ENCODE data around the gene LCE2D. TPM values are rescaled to one million over a fixed set of nuclear protein-coding genes. Genes with fewer than 3 reads are reported as not detected.

Gene LCE2D, protein sequence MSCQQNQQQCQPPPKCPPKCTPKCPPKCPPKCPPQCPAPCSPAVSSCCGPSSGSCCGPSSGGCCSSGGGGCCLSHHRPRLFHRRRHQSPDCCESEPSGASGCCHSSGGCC
- total RNA-seq = not detected
- polyA plus RNA-seq (ENCODE audit: insufficient read length in 2 of 2) = not detected
- long read RNA-seq, donor 1 = 0 reads
- long read RNA-seq, donor 2 = 0 reads
- long read RNA-seq, donor 3 = 0 reads
- long read RNA-seq, donor 4 = 0 reads

DNA sequence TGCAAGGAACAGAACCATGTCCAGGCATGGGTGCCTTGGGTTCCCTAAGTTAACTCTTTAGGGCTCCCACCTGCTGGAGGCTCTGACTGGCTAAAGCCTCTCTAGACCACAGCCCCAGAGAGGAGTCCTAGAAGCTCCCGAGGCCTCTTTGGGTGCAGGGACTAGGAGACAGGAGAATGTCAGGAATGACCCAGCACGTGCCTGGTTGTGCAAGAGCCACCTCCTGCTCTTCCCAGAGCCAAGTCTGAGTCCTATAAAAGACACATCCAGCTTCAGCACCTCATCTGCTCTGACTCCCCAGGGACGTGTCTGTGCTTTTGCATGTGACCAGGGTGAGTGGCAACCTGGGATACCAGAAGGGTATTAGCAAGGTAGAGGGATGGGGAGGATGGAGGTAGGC, at the start of gene LCE2D:
TSS of gene LCE2D (plus strand) at position 283 of the 400 bp plus-strand sequence. CDS start 726 bp downstream, outside the sequence.
- H3K36me3 ChIP-seq (ENCODE audit: control insufficient read depth, insufficient read depth, low read length) = no peaks in the 10 kb centered on the region
- no peak within 1 kb of the TSS for H3K27ac ChIP-seq (ENCODE audit: low read depth, low read length)
- no peaks in the 10 kb centered on the region for H3K9me3 ChIP-seq (ENCODE audit: control insufficient read depth, insufficient read depth, low read length)
- H3K4me1 ChIP-seq (ENCODE audit: control insufficient read depth, insufficient read depth, low read length) = no peaks in the 10 kb centered on the region
- no peaks in the 10 kb centered on the region for H3K27me3 ChIP-seq (ENCODE audit: control insufficient read depth, insufficient read depth, low read length)
- 70% methylated on average over 1 of the region's 3 CpGs for WGBS (ENCODE audit: insufficient coverage)
- no peak for DNase-seq (ENCODE audit: low read depth in 4 of 6, low spot score in 6 of 6)
- no peak within 1 kb of the TSS for H3K4me3 ChIP-seq (ENCODE audit: low read depth, low read length)

DNA sequence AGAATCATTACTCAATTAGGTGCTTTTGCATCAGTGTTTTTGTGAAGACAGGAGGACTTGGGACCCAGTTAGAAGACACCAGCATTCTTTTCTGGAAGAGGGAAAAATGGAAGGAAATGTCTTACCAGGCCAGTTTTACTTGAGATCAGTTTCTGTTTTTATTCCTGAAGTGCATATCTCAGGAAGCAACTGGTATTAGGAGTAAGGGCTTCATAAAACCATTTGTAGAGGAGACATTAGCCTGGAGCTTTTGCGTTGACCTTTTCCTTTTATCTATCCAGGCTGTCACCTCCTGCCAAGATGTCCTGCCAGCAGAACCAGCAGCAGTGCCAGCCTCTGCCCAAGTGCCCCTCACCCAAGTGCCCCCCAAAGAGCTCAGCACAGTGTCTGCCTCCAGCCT, 49.7 kb upstream of the LCE2D start, which contains the start of gene LCE3B:
TSS of gene LCE3B (plus strand) at position 301 of the 400 bp plus-strand sequence. CDS start at position 301, 0 bp downstream.
- no CpG with 5 or more reads among the region's 1 CpG for WGBS (ENCODE audit: insufficient coverage)
- H3K36me3 ChIP-seq (ENCODE audit: control insufficient read depth, insufficient read depth, low read length) = no peaks in the 10 kb centered on the region

DNA sequence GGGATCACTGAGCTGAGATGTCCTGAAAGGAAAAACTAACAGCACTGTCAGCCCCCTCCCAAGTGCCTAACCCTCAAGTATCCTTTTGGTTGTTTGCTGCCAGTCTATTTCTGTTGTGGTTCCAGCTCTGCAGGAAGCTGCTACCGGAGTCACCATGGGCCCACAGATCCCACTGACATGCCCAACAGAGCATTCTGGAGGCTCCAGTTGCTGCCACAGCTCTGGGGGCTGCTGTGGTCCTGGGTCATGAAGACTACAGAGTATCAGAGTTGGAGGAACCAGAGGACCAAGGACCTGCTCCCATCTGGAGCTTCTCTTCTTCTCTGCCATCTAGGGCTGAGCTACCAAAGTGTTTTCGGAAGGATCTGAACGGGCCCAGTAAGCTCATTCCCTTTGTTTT, 41.2 kb upstream of the LCE2D start:
- H3K36me3 ChIP-seq (ENCODE audit: control insufficient read depth, insufficient read depth, low read length) = no peaks in the 10 kb centered on the region
- no peak overlapping the region for H3K4me3 ChIP-seq (ENCODE audit: low read depth, low read length)
- H3K4me1 ChIP-seq (ENCODE audit: control insufficient read depth, insufficient read depth, low read length) = no peaks in the 10 kb centered on the region
- H3K27ac ChIP-seq (ENCODE audit: low read depth, low read length) = no peak overlapping the region
- 74% methylated on average over 3 of the region's 3 CpGs for WGBS (ENCODE audit: insufficient coverage)
- H3K27me3 ChIP-seq (ENCODE audit: control insufficient read depth, insufficient read depth, low read length) = no peaks in the 10 kb centered on the region
- no peak for DNase-seq (ENCODE audit: low read depth in 4 of 6, low spot score in 6 of 6)
- peaks cover 2% of the 10 kb centered on the region for H3K9me3 ChIP-seq (ENCODE audit: control insufficient read depth, insufficient read depth, low read length)

More for the DNA sequence above, 49.7 kb upstream of the LCE2D start, which contains the start of gene LCE3B:
- no peak within 1 kb of the TSS for H3K27ac ChIP-seq (ENCODE audit: low read depth, low read length)
- no peak within 1 kb of the TSS for H3K4me3 ChIP-seq (ENCODE audit: low read depth, low read length)
- H3K4me1 ChIP-seq (ENCODE audit: control insufficient read depth, insufficient read depth, low read length) = no peaks in the 10 kb centered on the region
- no peaks in the 10 kb centered on the region for H3K27me3 ChIP-seq (ENCODE audit: control insufficient read depth, insufficient read depth, low read length)
- peaks cover 2% of the 10 kb centered on the region for H3K9me3 ChIP-seq (ENCODE audit: control insufficient read depth, insufficient read depth, low read length)
- no peak for DNase-seq (ENCODE audit: low read depth in 4 of 6, low spot score in 6 of 6)

DNA sequence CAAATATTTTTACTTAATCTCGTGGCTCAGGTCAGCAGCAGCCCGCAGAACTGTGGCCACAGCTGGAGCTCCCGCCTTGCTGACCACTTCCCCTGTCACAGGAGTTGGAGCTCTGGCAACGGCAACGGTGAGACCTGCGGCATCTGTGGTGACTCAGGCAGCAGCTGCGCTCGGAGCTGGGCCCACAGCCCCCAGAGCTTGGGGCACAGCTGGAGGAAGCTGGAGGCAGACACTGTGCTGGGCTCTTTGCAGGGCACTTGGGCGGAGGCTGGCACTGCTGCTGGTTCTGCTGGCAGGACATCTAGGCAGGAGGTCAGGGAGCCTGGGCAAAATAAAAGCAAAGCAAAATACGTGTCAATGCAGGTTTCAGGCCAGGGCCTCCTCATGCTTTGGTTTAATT, 40.4 kb upstream of the LCE2D start, which contains the start of gene LCE3A:
TSS of gene LCE3A (minus strand) at position 301 of the 400 bp plus-strand sequence. CDS start at position 301, 0 bp downstream.
- no peaks in the 10 kb centered on the region for H3K36me3 ChIP-seq (ENCODE audit: control insufficient read depth, insufficient read depth, low read length)
- H3K9me3 ChIP-seq (ENCODE audit: control insufficient read depth, insufficient read depth, low read length) = peaks cover 2% of the 10 kb centered on the region
- no peak for DNase-seq (ENCODE audit: low read depth in 4 of 6, low spot score in 6 of 6)
- H3K27me3 ChIP-seq (ENCODE audit: control insufficient read depth, insufficient read depth, low read length) = no peaks in the 10 kb centered on the region
- no peak within 1 kb of the TSS for H3K27ac ChIP-seq (ENCODE audit: low read depth, low read length)
- H3K4me1 ChIP-seq (ENCODE audit: control insufficient read depth, insufficient read depth, low read length) = no peaks in the 10 kb centered on the region
- 70% methylated on average over 10 of the region's 10 CpGs for WGBS (ENCODE audit: insufficient coverage)
- H3K4me3 ChIP-seq (ENCODE audit: low read depth, low read length) = no peak within 1 kb of the TSS

DNA sequence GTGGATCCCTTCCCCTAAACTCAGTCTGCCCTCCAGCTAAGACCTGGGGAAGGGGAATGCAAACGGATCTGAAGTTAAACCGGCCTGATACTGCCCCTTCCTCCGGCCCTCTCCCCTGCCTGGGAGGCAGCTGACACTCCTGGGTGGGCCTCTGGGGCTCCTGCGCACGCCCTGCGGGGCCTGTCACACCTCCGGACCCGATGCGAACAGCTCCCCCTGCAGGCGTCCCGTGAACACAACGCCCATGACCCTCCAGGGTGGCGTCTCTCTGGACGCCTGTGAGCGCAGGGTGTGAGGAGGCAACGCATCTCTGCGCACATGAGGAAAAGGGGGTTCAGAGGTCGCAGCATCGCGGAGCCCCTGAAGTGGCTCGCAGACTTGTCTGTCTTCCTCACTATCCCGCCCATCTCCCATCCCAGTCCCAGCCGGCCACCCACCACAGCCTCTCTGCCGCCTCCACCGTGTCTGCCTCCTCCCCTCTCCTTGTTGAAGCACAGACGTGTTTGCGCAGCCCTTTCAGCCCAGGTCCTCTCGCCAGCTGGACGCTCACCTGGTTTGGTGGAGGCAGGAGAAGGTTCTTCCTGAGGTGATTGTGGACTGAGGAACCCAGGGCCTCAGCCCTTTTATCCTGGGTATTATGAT, 39.9 kb upstream of the LCE2D start:
- DNase-seq (ENCODE audit: low read depth in 4 of 6, low spot score in 6 of 6) = no peak
- Histone ChIP-seq H3K27ac (ENCODE audit: low read depth, low read length) (no peak overlapping the region), H3K9me3 (ENCODE audit: control insufficient read depth, insufficient read depth, low read length) (no peaks in the 10 kb centered on the region), H3K4me3 (ENCODE audit: low read depth, low read length) (no peak overlapping the region), H3K27me3 (ENCODE audit: control insufficient read depth, insufficient read depth, low read length) (no peaks in the 10 kb centered on the region), H3K4me1 (ENCODE audit: control insufficient read depth, insufficient read depth, low read length) (no peaks in the 10 kb centered on the region), H3K36me3 (ENCODE audit: control insufficient read depth, insufficient read depth, low read length) (no peaks in the 10 kb centered on the region)
- 19% methylated on average over 24 of the region's 29 CpGs for WGBS (ENCODE audit: insufficient coverage)

DNA sequence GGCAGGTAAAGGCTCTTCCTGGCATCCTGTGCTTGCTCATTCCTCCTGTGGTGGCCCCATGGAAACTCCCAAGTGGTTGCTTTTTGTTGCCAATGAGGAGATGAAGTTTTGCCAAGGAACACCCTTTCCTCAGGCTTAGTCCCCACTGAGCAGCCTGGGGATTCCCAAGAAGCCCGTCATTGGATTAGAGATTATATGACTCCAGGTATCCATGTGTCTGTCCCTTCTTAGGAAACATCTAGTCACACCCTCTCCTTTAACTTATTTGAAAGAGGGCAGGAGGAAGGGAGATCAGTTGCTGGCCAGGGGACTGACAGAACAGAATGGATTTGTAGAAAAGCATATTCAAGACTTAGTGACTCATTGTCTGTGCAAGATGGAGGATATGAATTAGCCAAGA, 36.4 kb upstream of the LCE2D start:
- Histone ChIP-seq H3K27ac (ENCODE audit: low read depth, low read length) (no peak overlapping the region), H3K4me3 (ENCODE audit: low read depth, low read length) (no peak overlapping the region), H3K36me3 (ENCODE audit: control insufficient read depth, insufficient read depth, low read length) (no peaks in the 10 kb centered on the region), H3K27me3 (ENCODE audit: control insufficient read depth, insufficient read depth, low read length) (no peaks in the 10 kb centered on the region), H3K9me3 (ENCODE audit: control insufficient read depth, insufficient read depth, low read length) (peaks cover 2% of the 10 kb centered on the region), H3K4me1 (ENCODE audit: control insufficient read depth, insufficient read depth, low read length) (no peaks in the 10 kb centered on the region)
- no CpG with 5 or more reads among the region's 1 CpG for WGBS (ENCODE audit: insufficient coverage)
- no peak for DNase-seq (ENCODE audit: low read depth in 4 of 6, low spot score in 6 of 6)

DNA sequence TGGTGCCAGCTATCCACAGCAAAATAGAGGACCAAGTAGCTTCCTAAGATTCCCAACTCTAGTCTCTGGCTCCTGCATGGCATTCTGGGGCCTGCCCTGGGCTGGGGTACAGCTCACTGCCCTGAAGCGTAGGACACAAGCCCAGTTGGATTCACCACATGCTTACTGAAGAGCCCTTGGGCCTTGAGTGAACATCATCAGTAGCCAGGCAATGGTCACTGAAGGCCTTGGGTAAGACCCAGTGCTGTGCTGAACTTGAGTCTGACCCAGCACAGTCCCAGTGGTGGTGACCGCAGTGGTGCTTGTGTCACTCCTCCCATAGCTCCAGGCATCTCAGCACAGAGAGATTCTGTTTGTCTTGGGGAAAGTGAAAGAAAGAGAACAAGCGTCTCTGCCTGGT, 32.6 kb upstream of the LCE2D start:
- Histone ChIP-seq H3K27ac (ENCODE audit: low read depth, low read length) (no peak overlapping the region), H3K4me3 (ENCODE audit: low read depth, low read length) (no peak overlapping the region), H3K4me1 (ENCODE audit: control insufficient read depth, insufficient read depth, low read length) (no peaks in the 10 kb centered on the region), H3K27me3 (ENCODE audit: control insufficient read depth, insufficient read depth, low read length) (no peaks in the 10 kb centered on the region), H3K36me3 (ENCODE audit: control insufficient read depth, insufficient read depth, low read length) (no peaks in the 10 kb centered on the region), H3K9me3 (ENCODE audit: control insufficient read depth, insufficient read depth, low read length) (peaks cover 2% of the 10 kb centered on the region)
- no peak for DNase-seq (ENCODE audit: low read depth in 4 of 6, low spot score in 6 of 6)
- 93% methylated on average over 1 of the region's 3 CpGs for whole genome bisulfite sequencing (ENCODE audit: insufficient coverage)

DNA sequence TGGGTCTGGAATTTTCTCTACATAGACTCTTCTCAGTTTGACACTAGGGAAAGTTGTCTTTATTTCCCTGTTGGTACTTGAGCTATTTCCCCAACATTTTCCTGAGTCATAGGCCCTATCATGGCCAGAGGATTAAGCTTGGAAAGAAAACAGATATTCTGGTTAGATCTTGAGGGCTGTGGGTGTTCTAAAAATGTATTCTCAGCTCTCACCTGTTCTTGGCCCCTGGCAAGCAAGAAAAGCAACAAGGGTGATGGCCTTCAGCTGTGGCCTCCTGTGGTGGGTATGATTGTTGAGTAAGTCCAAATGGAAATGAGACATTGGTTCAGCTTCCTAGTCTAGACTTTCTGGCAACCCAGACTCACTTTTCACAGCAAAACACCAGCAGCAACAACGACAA, 22.8 kb upstream of the LCE2D start:
- no peaks in the 10 kb centered on the region for H3K9me3 ChIP-seq (ENCODE audit: control insufficient read depth, insufficient read depth, low read length)
- no peaks in the 10 kb centered on the region for H3K4me1 ChIP-seq (ENCODE audit: control insufficient read depth, insufficient read depth, low read length)
- H3K4me3 ChIP-seq (ENCODE audit: low read depth, low read length) = no peak overlapping the region
- no peak for DNase-seq (ENCODE audit: low read depth in 4 of 6, low spot score in 6 of 6)
- WGBS (ENCODE audit: insufficient coverage) = 100% methylated on average over 1 of the region's 1 CpG
- no peak overlapping the region for H3K27ac ChIP-seq (ENCODE audit: low read depth, low read length)
- no peaks in the 10 kb centered on the region for H3K36me3 ChIP-seq (ENCODE audit: control insufficient read depth, insufficient read depth, low read length)
- no peaks in the 10 kb centered on the region for H3K27me3 ChIP-seq (ENCODE audit: control insufficient read depth, insufficient read depth, low read length)

DNA sequence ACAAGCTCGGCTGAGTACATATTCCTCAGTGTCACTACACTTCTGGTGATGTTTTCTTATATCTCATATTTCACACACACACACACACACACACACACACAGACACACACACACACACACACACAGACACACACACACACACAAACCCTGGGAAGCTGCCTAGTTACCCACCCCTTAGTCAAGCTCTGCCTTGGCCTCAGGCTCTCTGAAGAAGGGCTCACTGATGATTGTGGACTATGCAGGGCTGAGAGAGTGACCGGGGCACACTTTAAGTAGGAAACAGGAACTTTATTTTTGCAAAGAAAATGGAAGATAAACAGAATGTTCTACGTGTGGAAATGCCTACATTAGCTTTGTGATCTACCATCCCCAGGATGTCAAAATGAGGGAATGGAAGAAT, 19.2 kb upstream of the LCE2D start:
- Histone ChIP-seq H3K36me3 (ENCODE audit: control insufficient read depth, insufficient read depth, low read length) (no peaks in the 10 kb centered on the region), H3K4me1 (ENCODE audit: control insufficient read depth, insufficient read depth, low read length) (no peaks in the 10 kb centered on the region), H3K27me3 (ENCODE audit: control insufficient read depth, insufficient read depth, low read length) (no peaks in the 10 kb centered on the region), H3K9me3 (ENCODE audit: control insufficient read depth, insufficient read depth, low read length) (no peaks in the 10 kb centered on the region), H3K27ac (ENCODE audit: low read depth, low read length) (no peak overlapping the region), H3K4me3 (ENCODE audit: low read depth, low read length) (no peak overlapping the region)
- DNase-seq (ENCODE audit: low read depth in 4 of 6, low spot score in 6 of 6) = no peak
- WGBS (ENCODE audit: insufficient coverage) = 60% methylated on average over 2 of the region's 3 CpGs

DNA sequence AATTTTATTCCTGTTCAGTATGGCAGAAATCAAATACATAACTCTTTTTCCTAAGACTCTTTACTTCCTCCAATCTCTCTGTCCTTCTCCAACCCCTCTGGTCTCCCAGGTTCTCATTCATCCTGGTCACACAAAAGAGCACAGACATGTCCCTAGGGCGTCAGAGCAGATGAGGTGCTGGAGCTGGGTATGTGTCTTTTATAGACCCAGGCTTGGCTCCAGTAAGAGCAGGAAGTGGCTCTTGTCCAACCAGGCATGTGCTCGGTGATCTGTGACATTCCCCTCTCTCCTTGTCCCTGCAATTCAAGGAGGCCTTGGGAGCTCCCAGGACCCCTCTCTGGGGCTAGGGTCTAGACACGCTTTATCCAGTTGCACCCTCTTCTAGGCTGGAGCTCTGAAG, 18.0 kb upstream of the LCE2D start:
- H3K27me3 ChIP-seq (ENCODE audit: control insufficient read depth, insufficient read depth, low read length) = no peaks in the 10 kb centered on the region
- H3K36me3 ChIP-seq (ENCODE audit: control insufficient read depth, insufficient read depth, low read length) = no peaks in the 10 kb centered on the region
- DNase-seq (ENCODE audit: low read depth in 4 of 6, low spot score in 6 of 6) = no peak
- H3K9me3 ChIP-seq (ENCODE audit: control insufficient read depth, insufficient read depth, low read length) = no peaks in the 10 kb centered on the region
- H3K4me3 ChIP-seq (ENCODE audit: low read depth, low read length) = no peak overlapping the region
- H3K27ac ChIP-seq (ENCODE audit: low read depth, low read length) = no peak overlapping the region
- H3K4me1 ChIP-seq (ENCODE audit: control insufficient read depth, insufficient read depth, low read length) = no peaks in the 10 kb centered on the region
- 68% methylated on average over 2 of the region's 3 CpGs for WGBS (ENCODE audit: insufficient coverage)
